WTC11 (cell line): ENCODE data around the gene SFI1.

ENCODE experiments used
- CREB1 ChIP-seq: sonication (generic); formaldehyde crosslinking; IDR thresholded peaks from 2 replicates; pipeline ENCODE4 v1.8.0; 2023; ENCODE audit warnings: mild to moderate bottlenecking, missing genetic modification reagents
- CREM ChIP-seq: sonication (generic); formaldehyde crosslinking; IDR thresholded peaks from 2 replicates; pipeline ENCODE4 v1.8.1; 2022; ENCODE audit warnings: mild to moderate bottlenecking, missing genetic modification reagents, moderate library complexity
- ELF4 ChIP-seq: sonication (generic); formaldehyde crosslinking; IDR thresholded peaks from 2 replicates; pipeline ENCODE4 v1.8.1; 2022; ENCODE audit warnings: low read depth, mild to moderate bottlenecking, moderate library complexity, missing genetic modification reagents
- FOXJ3 ChIP-seq: sonication (generic); formaldehyde crosslinking; IDR thresholded peaks from 2 replicates; pipeline ENCODE4 v1.9.0; 2021; ENCODE audit warnings: missing genetic modification reagents, mild to moderate bottlenecking, borderline replicate concordance
- NFYB ChIP-seq: sonication (generic); formaldehyde crosslinking; conservative IDR thresholded peaks from 2 replicates; pipeline ENCODE4 v1.8.0; 2022; ENCODE audit warnings: low read depth, missing genetic modification reagents
- NR3C1 ChIP-seq: sonication (generic); formaldehyde crosslinking; conservative IDR thresholded peaks from 2 replicates; pipeline ENCODE4 v1.8.1; 2023; ENCODE audit warnings: low read depth, mild to moderate bottlenecking, missing genetic modification reagents
- RORB ChIP-seq: fragments of 250-450 bp; sonication (Bioruptor Pico); IDR thresholded peaks from 2 replicates; pipeline ENCODE4 v1.9.0; 2021; ENCODE audit warnings: mild to moderate bottlenecking
- TF ChIP-seq, protein P1 (sequence below): fragments of 200-600 bp; IDR thresholded peaks from 2 replicates; pipeline ENCODE4 v1.8.0; 2022; ENCODE audit warnings: antibody characterized with exemption
- TF ChIP-seq, protein P2 (sequence below): sonication (generic); formaldehyde crosslinking; IDR thresholded peaks from 2 replicates; pipeline ENCODE4 v1.8.1; 2023; ENCODE audit warnings: mild to moderate bottlenecking, moderate library complexity, missing genetic modification reagents
- TF ChIP-seq, protein P3 (sequence below): sonication (generic); formaldehyde crosslinking; IDR thresholded peaks from 2 replicates; pipeline ENCODE4 v1.8.0; 2022; ENCODE audit warnings: missing genetic modification reagents
- TF ChIP-seq, protein P4 (sequence below): sonication (generic); formaldehyde crosslinking; IDR thresholded peaks from 2 replicates; pipeline ENCODE4 v1.8.0; 2022; ENCODE audit warnings: mild to moderate bottlenecking, missing genetic modification reagents
- TF ChIP-seq, protein P5 (sequence below): sonication (generic); formaldehyde crosslinking; IDR thresholded peaks from 2 replicates; pipeline ENCODE4 v1.8.1; 2022; ENCODE audit warnings: mild to moderate bottlenecking, missing genetic modification reagents, moderate library complexity, borderline replicate concordance

DNA sequence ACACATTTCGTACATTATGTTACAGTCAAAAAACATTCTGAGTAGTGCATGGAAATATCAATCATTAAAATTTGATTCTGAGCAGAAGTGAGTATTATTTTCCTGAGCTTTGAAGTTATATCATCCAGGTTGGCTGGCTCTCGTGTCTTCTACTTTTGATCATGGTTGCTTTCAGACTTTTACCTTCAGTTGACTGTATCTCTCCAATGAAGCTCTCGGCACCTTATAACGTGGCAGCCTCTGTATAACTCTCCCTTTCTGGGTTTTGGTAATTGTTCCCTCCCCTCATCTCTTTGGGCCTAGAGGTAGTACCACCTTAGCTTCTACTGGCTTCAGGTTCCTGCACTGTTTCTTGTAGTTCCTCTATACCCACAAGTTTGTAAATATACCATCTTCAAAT, 12.2 kb downstream of the SFI1 start:
- no peak for TF ChIP-seq CREM (CRISPR knock-in tag)
- TF ChIP-seq, protein P1, sequence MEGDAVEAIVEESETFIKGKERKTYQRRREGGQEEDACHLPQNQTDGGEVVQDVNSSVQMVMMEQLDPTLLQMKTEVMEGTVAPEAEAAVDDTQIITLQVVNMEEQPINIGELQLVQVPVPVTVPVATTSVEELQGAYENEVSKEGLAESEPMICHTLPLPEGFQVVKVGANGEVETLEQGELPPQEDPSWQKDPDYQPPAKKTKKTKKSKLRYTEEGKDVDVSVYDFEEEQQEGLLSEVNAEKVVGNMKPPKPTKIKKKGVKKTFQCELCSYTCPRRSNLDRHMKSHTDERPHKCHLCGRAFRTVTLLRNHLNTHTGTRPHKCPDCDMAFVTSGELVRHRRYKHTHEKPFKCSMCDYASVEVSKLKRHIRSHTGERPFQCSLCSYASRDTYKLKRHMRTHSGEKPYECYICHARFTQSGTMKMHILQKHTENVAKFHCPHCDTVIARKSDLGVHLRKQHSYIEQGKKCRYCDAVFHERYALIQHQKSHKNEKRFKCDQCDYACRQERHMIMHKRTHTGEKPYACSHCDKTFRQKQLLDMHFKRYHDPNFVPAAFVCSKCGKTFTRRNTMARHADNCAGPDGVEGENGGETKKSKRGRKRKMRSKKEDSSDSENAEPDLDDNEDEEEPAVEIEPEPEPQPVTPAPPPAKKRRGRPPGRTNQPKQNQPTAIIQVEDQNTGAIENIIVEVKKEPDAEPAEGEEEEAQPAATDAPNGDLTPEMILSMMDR, result no peak
- TF ChIP-seq, protein P2, sequence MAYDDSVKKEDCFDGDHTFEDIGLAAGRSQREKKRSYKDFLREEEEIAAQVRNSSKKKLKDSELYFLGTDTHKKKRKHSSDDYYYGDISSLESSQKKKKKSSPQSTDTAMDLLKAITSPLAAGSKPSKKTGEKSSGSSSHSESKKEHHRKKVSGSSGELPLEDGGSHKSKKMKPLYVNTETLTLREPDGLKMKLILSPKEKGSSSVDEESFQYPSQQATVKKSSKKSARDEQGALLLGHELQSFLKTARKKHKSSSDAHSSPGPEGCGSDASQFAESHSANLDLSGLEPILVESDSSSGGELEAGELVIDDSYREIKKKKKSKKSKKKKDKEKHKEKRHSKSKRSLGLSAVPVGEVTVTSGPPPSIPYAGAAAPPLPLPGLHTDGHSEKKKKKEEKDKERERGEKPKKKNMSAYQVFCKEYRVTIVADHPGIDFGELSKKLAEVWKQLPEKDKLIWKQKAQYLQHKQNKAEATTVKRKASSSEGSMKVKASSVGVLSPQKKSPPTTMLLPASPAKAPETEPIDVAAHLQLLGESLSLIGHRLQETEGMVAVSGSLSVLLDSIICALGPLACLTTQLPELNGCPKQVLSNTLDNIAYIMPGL, result no peak
- no peak for TF ChIP-seq ELF4
- TF ChIP-seq RORB (CRISPR knock-in tag), result no peak
- TF ChIP-seq, protein P3, sequence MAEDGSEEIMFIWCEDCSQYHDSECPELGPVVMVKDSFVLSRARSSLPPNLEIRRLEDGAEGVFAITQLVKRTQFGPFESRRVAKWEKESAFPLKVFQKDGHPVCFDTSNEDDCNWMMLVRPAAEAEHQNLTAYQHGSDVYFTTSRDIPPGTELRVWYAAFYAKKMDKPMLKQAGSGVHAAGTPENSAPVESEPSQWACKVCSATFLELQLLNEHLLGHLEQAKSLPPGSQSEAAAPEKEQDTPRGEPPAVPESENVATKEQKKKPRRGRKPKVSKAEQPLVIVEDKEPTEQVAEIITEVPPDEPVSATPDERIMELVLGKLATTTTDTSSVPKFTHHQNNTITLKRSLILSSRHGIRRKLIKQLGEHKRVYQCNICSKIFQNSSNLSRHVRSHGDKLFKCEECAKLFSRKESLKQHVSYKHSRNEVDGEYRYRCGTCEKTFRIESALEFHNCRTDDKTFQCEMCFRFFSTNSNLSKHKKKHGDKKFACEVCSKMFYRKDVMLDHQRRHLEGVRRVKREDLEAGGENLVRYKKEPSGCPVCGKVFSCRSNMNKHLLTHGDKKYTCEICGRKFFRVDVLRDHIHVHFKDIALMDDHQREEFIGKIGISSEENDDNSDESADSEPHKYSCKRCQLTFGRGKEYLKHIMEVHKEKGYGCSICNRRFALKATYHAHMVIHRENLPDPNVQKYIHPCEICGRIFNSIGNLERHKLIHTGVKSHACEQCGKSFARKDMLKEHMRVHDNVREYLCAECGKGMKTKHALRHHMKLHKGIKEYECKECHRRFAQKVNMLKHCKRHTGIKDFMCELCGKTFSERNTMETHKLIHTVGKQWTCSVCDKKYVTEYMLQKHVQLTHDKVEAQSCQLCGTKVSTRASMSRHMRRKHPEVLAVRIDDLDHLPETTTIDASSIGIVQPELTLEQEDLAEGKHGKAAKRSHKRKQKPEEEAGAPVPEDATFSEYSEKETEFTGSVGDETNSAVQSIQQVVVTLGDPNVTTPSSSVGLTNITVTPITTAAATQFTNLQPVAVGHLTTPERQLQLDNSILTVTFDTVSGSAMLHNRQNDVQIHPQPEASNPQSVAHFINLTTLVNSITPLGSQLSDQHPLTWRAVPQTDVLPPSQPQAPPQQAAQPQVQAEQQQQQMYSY, result no peak
- TF ChIP-seq, protein P4, sequence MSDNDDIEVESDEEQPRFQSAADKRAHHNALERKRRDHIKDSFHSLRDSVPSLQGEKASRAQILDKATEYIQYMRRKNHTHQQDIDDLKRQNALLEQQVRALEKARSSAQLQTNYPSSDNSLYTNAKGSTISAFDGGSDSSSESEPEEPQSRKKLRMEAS (CRISPR knock-in tag), result no peak
- TF ChIP-seq NFYB, result no peak
- TF ChIP-seq, protein P5, sequence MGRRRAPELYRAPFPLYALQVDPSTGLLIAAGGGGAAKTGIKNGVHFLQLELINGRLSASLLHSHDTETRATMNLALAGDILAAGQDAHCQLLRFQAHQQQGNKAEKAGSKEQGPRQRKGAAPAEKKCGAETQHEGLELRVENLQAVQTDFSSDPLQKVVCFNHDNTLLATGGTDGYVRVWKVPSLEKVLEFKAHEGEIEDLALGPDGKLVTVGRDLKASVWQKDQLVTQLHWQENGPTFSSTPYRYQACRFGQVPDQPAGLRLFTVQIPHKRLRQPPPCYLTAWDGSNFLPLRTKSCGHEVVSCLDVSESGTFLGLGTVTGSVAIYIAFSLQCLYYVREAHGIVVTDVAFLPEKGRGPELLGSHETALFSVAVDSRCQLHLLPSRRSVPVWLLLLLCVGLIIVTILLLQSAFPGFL, result no peak
- TF ChIP-seq CREB1 (CRISPR knock-in tag), result no peak
- TF ChIP-seq FOXJ3 (CRISPR knock-in tag), result no peak
- no peak for TF ChIP-seq NR3C1 (CRISPR knock-in tag)
